Adrenal gland (tissue), 5 donors: ENCODE measurements around the gene ASMTL.

Source experiments
- CTCF ChIP-seq, 6 experiments: fragments of 450-650 bp in 4 of 6; fragments of 200-600 bp in 2 of 6; sonication (generic) in 1 of 6; IDR thresholded peaks; 1 replicate in 5 of 6; 2 replicates in 1 of 6; pipeline versions ENCODE4 v1.5.1 to v1.8.0; 2016 to 2021; ENCODE audit warnings: antibody characterized with exemption in 6 of 6, mild to moderate bottlenecking in 2 of 6, moderate library complexity in 1 of 6
- POLR2A ChIP-seq, 2 donors: fragments of 450-650 bp; IDR thresholded peaks; one replicate each; pipeline ENCODE4 v1.6.1; 2017; ENCODE audit warnings: antibody characterized with exemption in 2 of 2, mild to moderate bottlenecking in 2 of 2, moderate library complexity in 1 of 2
- donor health status: DM: no; HTN: no; CAD: no.

GRCh38 chrX:1502241-1502640 lies 49.5 kb upstream of the ASMTL start:
- no peak for TF ChIP-seq POLR2A (IDR thresholded peaks at IDR 0.05)
- TF ChIP-seq CTCF (IDR thresholded peaks at IDR 0.05) = no peak
